ENCODE measurements around the gene CAPN13.

Gene CAPN13

GRCh38 chr2:30695749-30696148, 111.5 kb downstream of the CAPN13 start:
- no peaks in the 10 kb centered on the region for H3K79me2 ChIP-seq (ENCODE audit: insufficient read depth, low read length)
- no peaks in the 10 kb centered on the region; the same call in 1 of the 2 replicates for H3K27me3 ChIP-seq (ENCODE audit: insufficient read depth, low read length)
- TF ChIP-seq EZH2 (IDR thresholded peaks at IDR 0.05; ENCODE audit: borderline replicate concordance, low read length) (no peak), CTCF (IDR thresholded peaks at IDR 0.05; ENCODE audit: low read length) (no peak)
- H3K9ac ChIP-seq (ENCODE audit: low read length): no peak overlapping the region
- H3K36me3 ChIP-seq (ENCODE audit: insufficient read depth, low read length): no peaks in the 10 kb centered on the region
- no peaks in the 10 kb centered on the region for H3F3A ChIP-seq (ENCODE audit: insufficient read depth, low read length)
- H3K4me2 ChIP-seq (ENCODE audit: low read length): no peak overlapping the region
- no peaks in the 10 kb centered on the region for H4K20me1 ChIP-seq (ENCODE audit: insufficient read depth, low read length)
- H3K27ac ChIP-seq (ENCODE audit: low read depth, low read length, poor library complexity, severe bottlenecking): no peak overlapping the region
- H3K9me2 ChIP-seq (ENCODE audit: low read depth, low read length): no peaks in the 10 kb centered on the region
- H3K4me3 ChIP-seq (ENCODE audit: low read depth, low read length, poor library complexity, severe bottlenecking): no peak overlapping the region
- no peak overlapping the region for H2AFZ ChIP-seq (ENCODE audit: low read length)
- no peaks in the 10 kb centered on the region for H3K4me1 ChIP-seq (ENCODE audit: insufficient read depth, low read length, severe bottlenecking)
- H3K9me3 ChIP-seq (ENCODE audit: low read length): peaks cover under 1% of the 10 kb centered on the region; the same call in 1 of the 2 replicates

GRCh38 chr2:30694286-30695055, 112.8 kb downstream of the CAPN13 start:
- Histone ChIP-seq H3K4me2 (ENCODE audit: low read length) (no peak overlapping the region), H3K4me3 (ENCODE audit: low read depth, low read length, poor library complexity, severe bottlenecking) (no peak overlapping the region), H3K9me3 (ENCODE audit: low read length) (no peaks in the 10 kb centered on the region), H3K9me2 (ENCODE audit: low read depth, low read length) (no peaks in the 10 kb centered on the region), H3K27ac (ENCODE audit: low read depth, low read length, poor library complexity, severe bottlenecking) (no peak overlapping the region), H3K4me1 (ENCODE audit: insufficient read depth, low read length, severe bottlenecking) (no peaks in the 10 kb centered on the region), H3K9ac (ENCODE audit: low read length) (no peak overlapping the region), H3F3A (ENCODE audit: insufficient read depth, low read length) (no peaks in the 10 kb centered on the region), H3K27me3 (ENCODE audit: insufficient read depth, low read length) (no peaks in the 10 kb centered on the region; the same call in 1 of the 2 replicates), H2AFZ (ENCODE audit: low read length) (no peak overlapping the region), H4K20me1 (ENCODE audit: insufficient read depth, low read length) (no peaks in the 10 kb centered on the region), H3K36me3 (ENCODE audit: insufficient read depth, low read length) (no peaks in the 10 kb centered on the region), H3K79me2 (ENCODE audit: insufficient read depth, low read length) (no peaks in the 10 kb centered on the region)
- TF ChIP-seq CTCF (IDR thresholded peaks at IDR 0.05; ENCODE audit: low read length): no peak
- TF ChIP-seq EZH2 (IDR thresholded peaks at IDR 0.05; ENCODE audit: borderline replicate concordance, low read length): no peak

- H2AFZ ChIP-seq (ENCODE audit: low read length): no peak overlapping the region
- H3K27ac ChIP-seq (ENCODE audit: low read depth, low read length, poor library complexity, severe bottlenecking): no peak overlapping the region
- no peak for TF ChIP-seq CTCF (IDR thresholded peaks at IDR 0.05; ENCODE audit: low read length)
- TF ChIP-seq EZH2 (IDR thresholded peaks at IDR 0.05; ENCODE audit: borderline replicate concordance, low read length): no peak
- no peaks in the 10 kb centered on the region for H3K79me2 ChIP-seq (ENCODE audit: insufficient read depth, low read length)
- H3K9me2 ChIP-seq (ENCODE audit: low read depth, low read length): no peaks in the 10 kb centered on the region
- H3K4me1 ChIP-seq (ENCODE audit: insufficient read depth, low read length, severe bottlenecking): no peaks in the 10 kb centered on the region
- no peak overlapping the region for H3K9ac ChIP-seq (ENCODE audit: low read length)
- no peak overlapping the region for H3K4me2 ChIP-seq (ENCODE audit: low read length)
- no peak overlapping the region for H3K4me3 ChIP-seq (ENCODE audit: low read depth, low read length, poor library complexity, severe bottlenecking)
- no peaks in the 10 kb centered on the region for H3K36me3 ChIP-seq (ENCODE audit: insufficient read depth, low read length)
- H4K20me1 ChIP-seq (ENCODE audit: insufficient read depth, low read length): no peaks in the 10 kb centered on the region
- no peaks in the 10 kb centered on the region; the same call in 1 of the 2 replicates for H3K27me3 ChIP-seq (ENCODE audit: insufficient read depth, low read length)
- no peaks in the 10 kb centered on the region for H3K9me3 ChIP-seq (ENCODE audit: low read length)
- H3F3A ChIP-seq (ENCODE audit: insufficient read depth, low read length): no peaks in the 10 kb centered on the region
Measured at GRCh38 chr2:30693821-30694281, 113.4 kb downstream of the CAPN13 start.
